Loucy (cell line): Measurements from ENCODE around the gene CYP4F11.

Source experiments
- H2AFZ ChIP-seq: fragments of 200-600 bp; sonication (generic); 2 replicates; pipeline ENCODE4 v1.6.0; 2016; ENCODE audit warnings: antibody characterized with exemption, mild to moderate bottlenecking, low read length, moderate library complexity
- H3F3A ChIP-seq: fragments of 200-600 bp; 2 replicates; pipeline ENCODE4 v1.6.0; 2016; ENCODE audit warnings: antibody characterized with exemption, low read depth, mild to moderate bottlenecking
- H3K27me3 ChIP-seq: fragments of 200-600 bp; sonication (generic); 2 replicates; pipeline ENCODE4 v1.6.1; 2014; ENCODE audit warnings: low read length, mild to moderate bottlenecking; ENCODE audit not compliant: insufficient read depth, poor library complexity, severe bottlenecking
- H3K36me3 ChIP-seq: fragments of 200-600 bp; sonication (generic); 2 replicates; pipeline ENCODE4 v1.6.1; 2016; ENCODE audit warnings: low read length; ENCODE audit not compliant: insufficient read depth
- H3K4me1 ChIP-seq: fragments of 200-600 bp; sonication (generic); 2 replicates; pipeline ENCODE4 v1.5.1; 2014; ENCODE audit warnings: low read length, mild to moderate bottlenecking; ENCODE audit not compliant: insufficient read depth, poor library complexity, severe bottlenecking
- H3K4me2 ChIP-seq: fragments of 200-600 bp; sonication (generic); 2 replicates; pipeline ENCODE4 v1.6.0; 2014; ENCODE audit warnings: antibody characterized with exemption, low read length, low read depth, mild to moderate bottlenecking; ENCODE audit not compliant: poor library complexity, severe bottlenecking
- H3K4me3 ChIP-seq: fragments of 200-600 bp; sonication (generic); 2 replicates; pipeline ENCODE4 v1.5.1; 2014; ENCODE audit warnings: low read length, mild to moderate bottlenecking, mixed read lengths; ENCODE audit not compliant: poor library complexity, severe bottlenecking
- H3K79me2 ChIP-seq: fragments of 200-600 bp; sonication (generic); 2 replicates; pipeline ENCODE4 v1.6.1; 2014; ENCODE audit warnings: low read length; ENCODE audit not compliant: insufficient read depth
- H3K9ac ChIP-seq: fragments of 200-600 bp; sonication (generic); 2 replicates; pipeline ENCODE4 v1.6.0; 2014; ENCODE audit warnings: mild to moderate bottlenecking, low read depth, low read length, moderate library complexity; ENCODE audit not compliant: poor library complexity, severe bottlenecking
- H3K9me2 ChIP-seq: fragments of 200-600 bp; sonication (generic); replicated peaks from 2 replicates; pipeline ENCODE4 v1.6.1; 2016; ENCODE audit warnings: low read depth, low read length, mixed read lengths
- H3K9me3 ChIP-seq: fragments of 200-600 bp; sonication (generic); 2 replicates; pipeline ENCODE4 v1.6.1; 2014; ENCODE audit warnings: mild to moderate bottlenecking, antibody characterized with exemption, low read length, low read depth; ENCODE audit not compliant: insufficient read depth
- H4K20me1 ChIP-seq: fragments of 200-600 bp; sonication (generic); 2 replicates; pipeline ENCODE4 v1.6.0; 2014; ENCODE audit warnings: antibody characterized with exemption, low read length, mild to moderate bottlenecking; ENCODE audit not compliant: insufficient read depth, poor library complexity, severe bottlenecking
- CTCF ChIP-seq: fragments of 200-600 bp; sonication (generic); conservative IDR thresholded peaks from 2 replicates; pipeline ENCODE4 v1.5.1; 2014; ENCODE audit warnings: mild to moderate bottlenecking, antibody characterized with exemption, low read length
- EZH2phosphoT487 ChIP-seq: fragments of 200-600 bp; IDR thresholded peaks from 2 replicates; pipeline ENCODE4 v1.6.1; 2018; ENCODE audit warnings: antibody characterized with exemption, mild to moderate bottlenecking, moderate library complexity, borderline replicate concordance

CYP4F11 gene

GRCh38 chr19:15971224-15971780 lies 37.0 kb upstream of the CYP4F11 start:
- no peaks in the 10 kb centered on the region for H3K27me3 ChIP-seq
- TF ChIP-seq EZH2phosphoT487 (no peak), CTCF (peak; percentile 51)
- no peaks in the 10 kb centered on the region for H3K4me1 ChIP-seq
- no peaks in the 10 kb centered on the region for H3F3A ChIP-seq
- no peaks in the 10 kb centered on the region for H3K9me3 ChIP-seq
- H4K20me1 ChIP-seq = no peaks in the 10 kb centered on the region
- H3K4me2 ChIP-seq = no peak overlapping the region
- no peak overlapping the region for H3K9ac ChIP-seq
- H3K79me2 ChIP-seq = no peaks in the 10 kb centered on the region
- no peak overlapping the region for H3K4me3 ChIP-seq
- H3K9me2 ChIP-seq = no peaks in the 10 kb centered on the region
- no peaks in the 10 kb centered on the region for H3K36me3 ChIP-seq
- peak overlapping the region; percentile 39; the same call in 1 of the 2 replicates for H2AFZ ChIP-seq

GRCh38 chr19:15964231-15964630 lies 29.9 kb upstream of the CYP4F11 start:
- H3K4me2 ChIP-seq = no peak overlapping the region
- no peaks in the 10 kb centered on the region for H3K9me3 ChIP-seq
- TF ChIP-seq EZH2phosphoT487 (no peak), CTCF (no peak)
- H3K27me3 ChIP-seq = no peaks in the 10 kb centered on the region
- H3K4me1 ChIP-seq = no peaks in the 10 kb centered on the region
- H2AFZ ChIP-seq = no peak overlapping the region
- no peaks in the 10 kb centered on the region for H4K20me1 ChIP-seq
- no peak overlapping the region for H3K9ac ChIP-seq
- no peaks in the 10 kb centered on the region for H3K79me2 ChIP-seq
- H3K4me3 ChIP-seq = no peak overlapping the region
- no peaks in the 10 kb centered on the region for H3F3A ChIP-seq
- no peaks in the 10 kb centered on the region for H3K9me2 ChIP-seq
- H3K36me3 ChIP-seq = no peaks in the 10 kb centered on the region

GRCh38 chr19:15962319-15962718 lies 28.0 kb upstream of the CYP4F11 start:
- H3K4me1 ChIP-seq = no peaks in the 10 kb centered on the region
- H3K27me3 ChIP-seq = no peaks in the 10 kb centered on the region
- H3K4me2 ChIP-seq = no peak overlapping the region
- no peaks in the 10 kb centered on the region for H3K79me2 ChIP-seq
- H3K9ac ChIP-seq = no peak overlapping the region
- no peaks in the 10 kb centered on the region for H4K20me1 ChIP-seq
- no peaks in the 10 kb centered on the region for H3F3A ChIP-seq
- no peak overlapping the region for H2AFZ ChIP-seq
- H3K36me3 ChIP-seq = no peaks in the 10 kb centered on the region
- no peak for TF ChIP-seq EZH2phosphoT487
- TF ChIP-seq CTCF = no peak
- no peak overlapping the region for H3K4me3 ChIP-seq
- H3K9me2 ChIP-seq = no peaks in the 10 kb centered on the region
- no peaks in the 10 kb centered on the region for H3K9me3 ChIP-seq
